Measurements from ENCODE around the gene RUBCN. TPM values are rescaled to one million over a fixed set of nuclear protein-coding genes. Genes with fewer than 3 reads are reported as not detected.

Gene RUBCN
- total RNA-seq, 4 donors from 2014 or later = 8.2 to 36.4 (median 13.9) TPM

GRCh38 chr3:197680955-197681521, 55.7 kb downstream of the RUBCN start:
- Histone ChIP-seq H3K36me3 (no peaks in the 10 kb centered on the region), H3K9me3 (no peaks in the 10 kb centered on the region), H3K27me3 (no peaks in the 10 kb centered on the region), H3K4me1 (no peaks in the 10 kb centered on the region), H3K4me3 (no peak overlapping the region), H3K27ac (no peak overlapping the region)
- no peak for TF ChIP-seq POLR2A (IDR thresholded peaks at IDR 0.05)
- TF ChIP-seq, protein P1, sequence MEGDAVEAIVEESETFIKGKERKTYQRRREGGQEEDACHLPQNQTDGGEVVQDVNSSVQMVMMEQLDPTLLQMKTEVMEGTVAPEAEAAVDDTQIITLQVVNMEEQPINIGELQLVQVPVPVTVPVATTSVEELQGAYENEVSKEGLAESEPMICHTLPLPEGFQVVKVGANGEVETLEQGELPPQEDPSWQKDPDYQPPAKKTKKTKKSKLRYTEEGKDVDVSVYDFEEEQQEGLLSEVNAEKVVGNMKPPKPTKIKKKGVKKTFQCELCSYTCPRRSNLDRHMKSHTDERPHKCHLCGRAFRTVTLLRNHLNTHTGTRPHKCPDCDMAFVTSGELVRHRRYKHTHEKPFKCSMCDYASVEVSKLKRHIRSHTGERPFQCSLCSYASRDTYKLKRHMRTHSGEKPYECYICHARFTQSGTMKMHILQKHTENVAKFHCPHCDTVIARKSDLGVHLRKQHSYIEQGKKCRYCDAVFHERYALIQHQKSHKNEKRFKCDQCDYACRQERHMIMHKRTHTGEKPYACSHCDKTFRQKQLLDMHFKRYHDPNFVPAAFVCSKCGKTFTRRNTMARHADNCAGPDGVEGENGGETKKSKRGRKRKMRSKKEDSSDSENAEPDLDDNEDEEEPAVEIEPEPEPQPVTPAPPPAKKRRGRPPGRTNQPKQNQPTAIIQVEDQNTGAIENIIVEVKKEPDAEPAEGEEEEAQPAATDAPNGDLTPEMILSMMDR (IDR thresholded peaks at IDR 0.05) = no peak
- intact Hi-C loops (cut with DNase I; ENCODE audit: low total_unique reads) = loop anchor here (10.0 kb wide), 1 partner anchor 496 kb away; no protein-coding TSS in a partner anchor
- no peak for DNase-seq

- Histone ChIP-seq H3K4me1 (no peaks in the 10 kb centered on the region), H3K9me3 (no peaks in the 10 kb centered on the region), H3K36me3 (no peaks in the 10 kb centered on the region), H3K4me3 (no peak overlapping the region), H3K27me3 (no peaks in the 10 kb centered on the region), H3K27ac (no peak overlapping the region)
- TF ChIP-seq POLR2A (IDR thresholded peaks at IDR 0.05) = no peak
- TF ChIP-seq, protein P1 (IDR thresholded peaks at IDR 0.05) = no peak
- intact Hi-C loops (cut with DNase I; ENCODE audit: low total_unique reads) = no loop called here
- no peak for DNase-seq
These were observed 60.8 kb downstream of the RUBCN start for GRCh38 chr3:197675951-197676350.

GRCh38 chr3:197675563-197675860, 61.2 kb downstream of the RUBCN start:
- no peak for DNase-seq
- Histone ChIP-seq H3K4me1 (no peaks in the 10 kb centered on the region), H3K27me3 (no peaks in the 10 kb centered on the region), H3K9me3 (no peaks in the 10 kb centered on the region), H3K36me3 (no peaks in the 10 kb centered on the region), H3K4me3 (no peak overlapping the region), H3K27ac (no peak overlapping the region)
- intact Hi-C loops (cut with DNase I; ENCODE audit: low total_unique reads) = no loop called here
- TF ChIP-seq, protein P1 (IDR thresholded peaks at IDR 0.05) = no peak
- no peak for TF ChIP-seq POLR2A (IDR thresholded peaks at IDR 0.05)

DNA sequence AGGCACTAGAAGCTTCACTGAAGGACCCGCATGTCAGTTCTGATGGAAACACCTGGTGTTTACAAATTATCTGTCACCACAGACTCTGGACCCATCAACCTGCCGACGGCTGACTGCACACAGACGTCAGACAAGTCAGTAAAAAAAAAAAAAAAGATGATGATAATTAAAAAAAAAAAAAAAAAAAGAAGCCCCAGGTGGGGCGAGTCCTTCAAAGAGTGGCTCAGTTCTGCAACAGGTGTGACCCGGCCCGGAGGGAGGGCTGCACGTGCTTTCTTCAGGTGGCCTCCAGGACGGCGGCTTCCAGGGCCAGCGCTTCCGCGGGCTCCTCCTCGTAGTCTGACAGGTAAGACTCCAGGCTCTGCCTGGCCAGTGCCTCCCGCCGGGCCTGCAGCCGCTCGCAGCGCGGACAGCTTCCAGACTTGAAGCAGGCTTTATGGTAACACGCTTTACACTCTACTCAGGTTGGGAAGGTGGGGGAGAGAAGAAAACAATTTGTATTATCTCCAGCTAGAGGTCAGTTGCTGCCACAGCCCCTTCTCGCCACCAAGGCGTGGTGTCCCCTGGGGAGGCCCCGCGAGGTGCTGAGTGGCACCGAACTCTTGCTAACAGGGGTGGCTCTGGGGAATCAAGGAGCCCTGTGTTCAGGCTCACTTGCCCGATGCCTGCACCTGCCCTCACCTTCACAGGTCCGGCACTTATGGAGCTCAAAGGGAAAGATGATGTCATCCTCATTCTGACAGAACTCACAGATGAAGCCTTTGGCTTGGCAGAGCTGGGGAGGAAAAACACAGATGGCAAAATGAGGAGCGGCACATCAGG, 61.8 kb downstream of the RUBCN start:
- no peak overlapping the region for H3K4me3 ChIP-seq
- DNase-seq = no peak
- no peaks in the 10 kb centered on the region for H3K27me3 ChIP-seq
- TF ChIP-seq, protein P1 (IDR thresholded peaks at IDR 0.05) = no peak
- no peak for TF ChIP-seq POLR2A (IDR thresholded peaks at IDR 0.05)
- no peaks in the 10 kb centered on the region for H3K36me3 ChIP-seq
- H3K4me1 ChIP-seq = no peaks in the 10 kb centered on the region
- intact Hi-C loops (cut with DNase I; ENCODE audit: low total_unique reads) = no loop called here
- H3K9me3 ChIP-seq = no peaks in the 10 kb centered on the region
- no peak overlapping the region for H3K27ac ChIP-seq

GRCh38 chr3:197673170-197673569, 63.5 kb downstream of the RUBCN start:
- intact Hi-C loops (cut with DNase I; ENCODE audit: low total_unique reads) = no loop called here
- Histone ChIP-seq H3K4me3 (no peak overlapping the region), H3K4me1 (no peaks in the 10 kb centered on the region), H3K27me3 (no peaks in the 10 kb centered on the region), H3K9me3 (no peaks in the 10 kb centered on the region), H3K36me3 (no peaks in the 10 kb centered on the region), H3K27ac (no peak overlapping the region)
- no peak for DNase-seq
- TF ChIP-seq POLR2A (IDR thresholded peaks at IDR 0.05) = no peak
- TF ChIP-seq, protein P1 (IDR thresholded peaks at IDR 0.05) = no peak
